ENCODE results near the gene ZC3H13. TPM values are rescaled to one million over a fixed set of nuclear protein-coding genes. Genes with fewer than 3 reads are reported as not detected.

Gene ZC3H13
- total RNA-seq, 4 donors from 2014 or later = 31.6 to 49.7 (median 38.0) TPM

DNA sequence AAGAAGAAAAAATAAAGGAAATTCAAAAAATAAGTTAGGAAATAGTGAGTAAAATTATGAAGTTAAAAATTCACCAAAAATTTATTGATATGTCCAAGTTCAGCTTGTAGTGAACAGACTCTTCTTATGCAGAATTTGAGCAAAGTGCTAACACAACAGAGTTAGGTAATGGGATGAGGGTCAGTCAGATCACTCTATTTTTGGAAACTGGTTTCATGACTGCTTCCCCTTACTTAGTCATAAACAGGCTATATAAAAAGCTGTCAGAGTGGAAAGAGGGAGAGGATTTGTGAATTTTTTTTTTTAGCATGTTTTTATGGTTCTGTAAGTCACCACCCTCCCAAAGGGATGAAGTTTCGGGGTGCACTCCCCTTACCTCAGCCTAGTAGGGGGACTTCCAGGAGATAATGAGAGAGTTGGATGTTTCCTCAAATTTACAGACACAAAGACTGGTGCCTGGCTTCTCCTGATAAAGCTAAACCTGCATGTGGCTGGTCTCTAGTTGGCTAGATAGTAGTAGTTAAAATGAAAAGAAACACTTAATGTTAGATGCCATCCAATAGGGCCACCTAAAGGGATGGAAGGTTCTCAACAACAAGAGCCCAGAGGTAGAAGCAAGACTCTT, 47.8 kb upstream of the ZC3H13 start:
- H3K9me3 ChIP-seq = no peaks in the 10 kb centered on the region
- peaks cover 0 to 5% (median 0%) of the 10 kb centered on the region in 3 donors for H3K4me1 ChIP-seq
- TF ChIP-seq POLR2AphosphoS5 (IDR thresholded peaks at IDR 0.05) = no peak
- no peak for TF ChIP-seq EP300 (IDR thresholded peaks at IDR 0.05)
- TF ChIP-seq, protein P1, sequence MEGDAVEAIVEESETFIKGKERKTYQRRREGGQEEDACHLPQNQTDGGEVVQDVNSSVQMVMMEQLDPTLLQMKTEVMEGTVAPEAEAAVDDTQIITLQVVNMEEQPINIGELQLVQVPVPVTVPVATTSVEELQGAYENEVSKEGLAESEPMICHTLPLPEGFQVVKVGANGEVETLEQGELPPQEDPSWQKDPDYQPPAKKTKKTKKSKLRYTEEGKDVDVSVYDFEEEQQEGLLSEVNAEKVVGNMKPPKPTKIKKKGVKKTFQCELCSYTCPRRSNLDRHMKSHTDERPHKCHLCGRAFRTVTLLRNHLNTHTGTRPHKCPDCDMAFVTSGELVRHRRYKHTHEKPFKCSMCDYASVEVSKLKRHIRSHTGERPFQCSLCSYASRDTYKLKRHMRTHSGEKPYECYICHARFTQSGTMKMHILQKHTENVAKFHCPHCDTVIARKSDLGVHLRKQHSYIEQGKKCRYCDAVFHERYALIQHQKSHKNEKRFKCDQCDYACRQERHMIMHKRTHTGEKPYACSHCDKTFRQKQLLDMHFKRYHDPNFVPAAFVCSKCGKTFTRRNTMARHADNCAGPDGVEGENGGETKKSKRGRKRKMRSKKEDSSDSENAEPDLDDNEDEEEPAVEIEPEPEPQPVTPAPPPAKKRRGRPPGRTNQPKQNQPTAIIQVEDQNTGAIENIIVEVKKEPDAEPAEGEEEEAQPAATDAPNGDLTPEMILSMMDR (IDR thresholded peaks at IDR 0.05) = no peak
- TF ChIP-seq POLR2A (IDR thresholded peaks at IDR 0.05) = no peak
- ATAC-seq = no peak
- 33 to 91% methylated on average over 1 of the region's 1 CpG for WGBS, 2 donors (ENCODE audit: low coverage in 1 of 2)
- H3K4me3 ChIP-seq = no peak overlapping the region
- no peak overlapping the region for H3K27ac ChIP-seq
- no peaks in the 10 kb centered on the region for H3K27me3 ChIP-seq
- H3K36me3 ChIP-seq = no peaks in the 10 kb centered on the region

DNA sequence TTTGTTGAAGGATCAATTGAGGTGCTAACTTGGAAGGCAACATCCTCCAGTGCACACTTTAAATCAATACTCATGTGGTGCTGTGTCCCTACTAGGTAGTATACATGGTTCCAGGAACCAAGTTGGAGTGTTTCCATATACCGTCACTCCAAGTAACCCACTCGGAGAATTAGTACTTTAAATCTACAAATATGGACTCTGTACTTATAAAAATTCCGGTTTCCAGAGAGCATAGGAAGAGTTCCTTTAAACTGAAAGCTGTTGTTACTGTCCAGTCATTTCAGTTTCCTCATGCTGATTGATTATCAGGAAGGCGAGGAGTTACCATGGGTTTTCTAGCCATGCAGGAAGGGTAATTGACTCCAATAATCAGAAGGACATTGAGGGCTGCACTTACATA, 45.1 kb upstream of the ZC3H13 start:
- WGBS, 2 donors (ENCODE audit: low coverage in 1 of 2) = 80 to 94% methylated on average over 4 of the region's 4 CpGs
- peaks cover 0 to 5% (median 0%) of the 10 kb centered on the region in 3 donors for H3K4me1 ChIP-seq
- H3K9me3 ChIP-seq = no peaks in the 10 kb centered on the region
- no peak for ATAC-seq
- no peak for TF ChIP-seq EP300 (IDR thresholded peaks at IDR 0.05)
- H3K27me3 ChIP-seq = no peaks in the 10 kb centered on the region
- no peak overlapping the region for H3K27ac ChIP-seq
- no peaks in the 10 kb centered on the region for H3K36me3 ChIP-seq
- no peak overlapping the region for H3K4me3 ChIP-seq

DNA sequence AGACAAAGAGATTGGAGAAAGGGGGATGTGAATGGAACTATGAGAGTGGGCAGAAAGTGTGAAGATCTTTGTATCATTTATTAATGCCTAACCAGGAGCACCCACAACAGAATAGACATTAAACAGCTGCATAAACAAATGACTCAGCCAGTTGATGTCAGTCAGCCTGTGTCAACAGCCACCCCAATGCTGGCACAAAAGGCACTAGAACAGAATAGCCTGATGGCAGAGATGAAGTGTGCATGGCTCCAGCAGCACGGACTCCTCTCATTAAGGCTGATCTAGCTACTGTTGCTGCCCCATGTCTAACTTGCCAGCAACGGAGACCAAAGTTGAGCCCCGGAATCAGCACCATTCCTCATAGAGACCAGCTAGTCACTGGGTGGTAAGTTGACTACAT, 44.5 kb upstream of the ZC3H13 start:
- Histone ChIP-seq H3K27ac (no peak overlapping the region), H3K4me3 (no peak overlapping the region), H3K27me3 (no peaks in the 10 kb centered on the region), H3K36me3 (no peaks in the 10 kb centered on the region), H3K9me3 (no peaks in the 10 kb centered on the region), H3K4me1 (peaks cover 0 to 4% (median 0%) of the 10 kb centered on the region in 3 donors)
- WGBS, 2 donors (ENCODE audit: low coverage in 1 of 2) = 67% methylated on average over 1 of the region's 3 CpGs; no CpG with 5 or more reads in 1 of the 2 donors
- no peak for TF ChIP-seq EP300 (IDR thresholded peaks at IDR 0.05)
- TF ChIP-seq POLR2AphosphoS5 (IDR thresholded peaks at IDR 0.05) = no peak
- TF ChIP-seq, protein P1 (IDR thresholded peaks at IDR 0.05) = no peak
- no peak for TF ChIP-seq POLR2A (IDR thresholded peaks at IDR 0.05)
- no peak for ATAC-seq

DNA sequence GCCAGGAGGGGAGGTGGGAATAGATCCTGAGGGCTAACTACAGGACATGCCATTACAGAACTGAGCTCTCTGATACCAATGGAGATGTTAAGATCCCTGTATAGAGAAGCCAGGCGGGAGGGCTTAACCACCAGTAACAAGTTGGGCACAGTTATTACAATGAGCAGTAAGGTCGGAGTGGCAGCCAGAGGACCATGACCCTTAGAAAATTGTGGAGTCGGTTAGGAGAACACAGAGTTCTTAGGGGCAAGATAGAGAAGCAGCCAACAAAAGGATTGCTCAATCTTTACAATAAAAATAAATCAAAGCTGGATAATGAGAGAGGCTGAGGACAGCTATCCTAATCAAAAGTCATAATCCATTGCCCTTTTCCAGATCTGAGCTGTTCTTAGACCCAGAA, 41.9 kb upstream of the ZC3H13 start:
- TF ChIP-seq POLR2AphosphoS5 (IDR thresholded peaks at IDR 0.05) = no peak
- TF ChIP-seq, protein P1 (IDR thresholded peaks at IDR 0.05) = no peak
- no peak for TF ChIP-seq POLR2A (IDR thresholded peaks at IDR 0.05)
- no peak for TF ChIP-seq EP300 (IDR thresholded peaks at IDR 0.05)
- Histone ChIP-seq H3K27ac (no peak overlapping the region), H3K36me3 (no peaks in the 10 kb centered on the region), H3K4me1 (no peaks in the 10 kb centered on the region), H3K9me3 (no peaks in the 10 kb centered on the region), H3K4me3 (no peak overlapping the region), H3K27me3 (no peaks in the 10 kb centered on the region)
- 93% methylated on average over 2 of the region's 3 CpGs; no CpG with 5 or more reads in 1 of the 2 donors for WGBS, 2 donors (ENCODE audit: low coverage in 1 of 2)
- ATAC-seq = no peak

DNA sequence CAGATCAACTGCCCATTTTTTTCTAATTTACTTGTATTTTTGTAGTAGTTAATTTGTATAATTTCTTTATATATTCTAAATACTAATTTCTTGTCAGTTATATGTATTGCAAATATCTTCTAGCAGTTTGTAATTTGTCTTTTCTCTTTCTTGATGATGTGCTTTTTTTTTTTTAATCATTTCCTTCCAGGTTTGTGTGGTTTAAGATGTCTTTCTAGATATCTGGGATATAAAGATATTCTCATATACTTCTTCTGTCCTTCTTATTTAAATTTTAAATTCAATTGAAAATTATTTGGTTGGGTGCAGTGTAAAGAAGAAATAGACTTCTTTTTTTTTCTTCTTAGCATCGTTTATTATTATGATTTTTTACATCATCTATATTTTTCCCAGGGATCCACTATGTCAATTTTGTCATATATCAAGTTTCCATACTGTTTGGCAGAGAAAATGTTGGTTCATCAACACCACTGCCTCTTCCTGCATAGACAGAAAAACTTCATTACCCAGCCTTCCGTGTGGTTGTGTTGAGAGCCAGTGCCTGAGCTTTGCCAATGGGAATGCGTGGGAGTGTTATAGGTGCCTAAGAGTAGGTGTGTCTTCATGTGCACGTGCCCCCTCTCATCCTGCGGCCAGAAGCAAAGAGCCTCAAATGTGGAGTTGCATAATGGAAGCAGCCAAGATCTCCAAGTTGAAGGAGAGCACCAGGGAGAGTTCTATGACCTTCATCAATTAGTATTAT, 36.4 kb upstream of the ZC3H13 start:
- no peaks in the 10 kb centered on the region for H3K4me1 ChIP-seq
- TF ChIP-seq EP300 (IDR thresholded peaks at IDR 0.05) (no peak), POLR2AphosphoS5 (IDR thresholded peaks at IDR 0.05) (no peak), POLR2A (IDR thresholded peaks at IDR 0.05) (no peak)
- TF ChIP-seq, protein P1 (IDR thresholded peaks at IDR 0.05) = no peak
- H3K27me3 ChIP-seq = peaks cover 8% of the 10 kb centered on the region
- WGBS, 2 donors (ENCODE audit: low coverage in 1 of 2) = 86 to 91% methylated on average over 1 to 3 of the region's 5 CpGs
- H3K27ac ChIP-seq = no peak overlapping the region
- no peaks in the 10 kb centered on the region for H3K9me3 ChIP-seq
- no peak for ATAC-seq
- H3K36me3 ChIP-seq = no peaks in the 10 kb centered on the region
- no peak overlapping the region for H3K4me3 ChIP-seq

Measured in gastroesophageal sphincter (tissue), 4 donors.